Left hindlimb (tissue), 1 donor: ENCODE measurements around the gene EXD3.
"Not testable (repeated sequence)": the region's sequence is repeated elsewhere in the genome, so short reads cannot be mapped to it uniquely, and the experiment has no call there.

Source experiments
- DNase-seq: peaks from one replicate; pipeline ENCODE4 v3.0.0-alpha.2; 2018

The EXD3 gene

DNA sequence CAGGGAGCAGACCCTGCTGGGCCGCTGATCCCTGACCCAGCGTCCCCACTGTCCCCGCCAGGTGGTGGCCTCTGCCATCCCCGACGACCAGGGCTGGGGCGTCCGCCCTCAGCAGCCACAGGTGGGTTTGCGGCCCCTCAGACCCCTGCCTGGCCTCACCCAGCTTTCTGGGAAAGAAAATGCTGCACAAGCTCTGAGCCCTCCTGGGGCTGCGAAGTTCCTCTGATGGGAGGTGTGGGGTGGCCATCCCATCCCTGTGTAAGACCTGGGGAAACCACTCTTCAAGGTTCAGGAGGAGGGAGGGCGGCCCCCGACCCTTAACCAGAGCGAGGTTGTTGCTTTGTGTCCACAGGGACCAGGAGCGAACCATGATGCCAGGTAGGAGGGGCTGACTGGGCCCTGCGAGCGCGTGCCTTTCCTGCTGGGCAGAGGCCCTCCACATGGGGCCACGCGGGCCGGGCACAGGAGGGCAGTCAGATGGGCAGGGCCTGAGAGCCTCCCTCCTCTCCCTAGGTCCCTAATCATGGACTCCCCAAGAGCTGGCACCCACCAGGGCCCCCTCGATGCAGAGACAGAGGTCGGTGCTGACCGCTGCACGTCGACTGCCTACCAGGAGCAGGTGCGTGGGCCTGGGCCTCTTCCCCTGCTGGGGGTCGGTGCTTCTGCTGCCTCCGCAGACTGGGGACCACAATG lies 7.9 kb upstream of the EXD3 start:
- DNase-seq, result peak; percentile 23

DNA sequence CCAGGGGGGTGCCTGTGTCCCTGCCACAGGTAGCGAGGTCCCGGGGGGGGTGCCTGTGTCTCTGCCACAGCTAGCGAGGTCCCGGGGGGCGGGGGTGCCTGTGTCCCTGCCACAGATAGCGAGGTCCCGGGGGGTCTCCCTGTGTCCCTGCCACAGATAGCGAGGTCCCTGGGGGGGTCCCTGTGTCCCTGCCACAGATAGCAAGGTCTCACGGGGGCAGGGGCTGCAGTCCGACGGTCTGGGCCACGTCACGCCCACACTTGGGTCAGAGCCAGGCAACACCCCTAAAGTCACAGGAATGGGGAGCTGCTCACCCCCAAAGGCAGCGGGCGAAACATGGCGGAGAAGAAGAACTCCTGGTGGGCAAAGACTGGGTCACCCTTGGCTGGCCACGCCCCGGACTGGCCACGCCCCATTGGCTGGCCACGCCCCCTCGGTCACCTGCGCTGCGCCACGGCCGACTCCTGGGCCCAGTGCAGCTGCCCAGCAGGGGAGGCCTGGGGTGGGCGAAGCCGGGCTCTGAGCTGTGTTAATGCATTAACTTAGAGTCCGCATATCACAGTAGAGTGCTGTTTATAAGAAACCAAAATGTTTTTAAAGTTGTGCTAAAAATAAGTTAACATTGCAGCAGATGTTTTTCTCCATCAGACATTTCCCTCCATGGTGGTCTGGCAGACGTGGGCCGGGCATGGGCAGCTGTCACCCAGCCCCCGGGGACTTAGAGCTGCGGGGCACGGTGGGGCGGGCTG lies 7.2 kb upstream of the EXD3 start:
- peak; percentile 34 for DNase-seq

DNA sequence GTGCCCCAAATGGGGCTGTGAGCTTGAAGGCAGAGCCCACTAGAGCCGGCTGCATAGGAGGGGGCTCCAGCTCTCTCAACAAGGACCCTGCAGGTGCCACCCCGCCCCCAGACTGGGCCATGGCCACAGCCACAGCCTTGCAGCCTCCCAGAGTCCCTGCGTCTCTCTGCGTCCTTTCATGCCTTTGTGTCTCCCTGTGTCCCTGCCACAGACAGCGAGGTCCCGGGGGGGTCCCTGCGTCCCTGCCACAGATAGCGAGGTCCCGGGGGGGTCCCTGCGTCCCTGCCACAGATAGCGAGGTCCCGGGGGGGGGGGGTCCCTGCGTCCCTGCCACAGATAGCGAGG lies 6.6 kb upstream of the EXD3 start:
- peak; percentile 12 for DNase-seq

DNA sequence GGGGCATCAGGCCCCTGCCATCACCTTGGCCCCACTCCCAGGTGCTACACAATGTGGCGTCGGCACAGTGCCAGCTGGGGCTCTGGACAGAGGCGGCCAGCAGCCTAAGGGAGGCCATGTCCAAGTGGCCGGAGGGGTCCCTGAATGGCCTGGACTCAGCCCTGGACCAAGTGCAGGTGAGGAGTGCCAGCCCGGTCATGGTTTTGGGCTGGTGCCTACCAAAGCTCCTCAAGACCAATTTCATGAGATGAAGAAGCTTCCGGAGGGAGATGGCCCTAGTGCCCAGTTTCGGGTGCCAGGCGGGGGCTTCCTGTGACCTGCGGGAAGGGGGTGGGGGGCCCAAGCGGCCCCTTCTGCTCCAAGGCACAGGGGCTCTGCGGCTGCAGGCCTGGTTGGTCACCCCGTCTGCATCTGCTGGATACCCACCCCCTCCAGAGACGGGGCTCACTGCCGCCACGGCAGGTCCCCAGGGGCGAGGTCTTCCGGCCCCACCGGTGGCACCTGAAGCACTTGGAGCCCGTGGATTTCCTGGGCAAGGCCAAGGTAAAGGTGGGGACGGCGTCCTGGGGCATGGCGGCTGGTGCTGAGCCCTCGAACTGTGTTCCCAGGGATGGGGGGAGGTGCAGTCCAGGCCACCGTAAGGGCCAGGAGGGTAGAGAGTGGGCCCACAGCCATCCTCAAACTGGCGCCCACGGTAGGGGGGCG lies 6.0 kb upstream of the EXD3 start:
- DNase-seq, result peak; percentile 29

DNA sequence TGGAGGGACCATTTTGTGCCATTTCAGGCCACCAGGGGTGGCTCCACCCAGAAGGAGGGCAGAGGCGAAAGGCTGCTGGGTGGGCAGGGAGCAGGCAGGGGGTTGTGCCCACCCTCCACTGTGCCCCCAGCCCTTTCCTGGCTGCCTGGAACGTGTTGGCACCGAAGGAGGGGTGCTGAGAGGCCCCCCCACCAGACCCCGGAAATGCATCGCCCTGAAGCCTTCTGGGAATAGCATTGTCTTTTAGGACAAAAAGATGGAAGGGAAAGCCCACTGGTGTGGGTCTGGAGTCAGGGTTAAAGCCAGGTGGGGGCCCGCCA lies 5.3 kb upstream of the EXD3 start:
- peak; percentile 14 for DNase-seq

DNA sequence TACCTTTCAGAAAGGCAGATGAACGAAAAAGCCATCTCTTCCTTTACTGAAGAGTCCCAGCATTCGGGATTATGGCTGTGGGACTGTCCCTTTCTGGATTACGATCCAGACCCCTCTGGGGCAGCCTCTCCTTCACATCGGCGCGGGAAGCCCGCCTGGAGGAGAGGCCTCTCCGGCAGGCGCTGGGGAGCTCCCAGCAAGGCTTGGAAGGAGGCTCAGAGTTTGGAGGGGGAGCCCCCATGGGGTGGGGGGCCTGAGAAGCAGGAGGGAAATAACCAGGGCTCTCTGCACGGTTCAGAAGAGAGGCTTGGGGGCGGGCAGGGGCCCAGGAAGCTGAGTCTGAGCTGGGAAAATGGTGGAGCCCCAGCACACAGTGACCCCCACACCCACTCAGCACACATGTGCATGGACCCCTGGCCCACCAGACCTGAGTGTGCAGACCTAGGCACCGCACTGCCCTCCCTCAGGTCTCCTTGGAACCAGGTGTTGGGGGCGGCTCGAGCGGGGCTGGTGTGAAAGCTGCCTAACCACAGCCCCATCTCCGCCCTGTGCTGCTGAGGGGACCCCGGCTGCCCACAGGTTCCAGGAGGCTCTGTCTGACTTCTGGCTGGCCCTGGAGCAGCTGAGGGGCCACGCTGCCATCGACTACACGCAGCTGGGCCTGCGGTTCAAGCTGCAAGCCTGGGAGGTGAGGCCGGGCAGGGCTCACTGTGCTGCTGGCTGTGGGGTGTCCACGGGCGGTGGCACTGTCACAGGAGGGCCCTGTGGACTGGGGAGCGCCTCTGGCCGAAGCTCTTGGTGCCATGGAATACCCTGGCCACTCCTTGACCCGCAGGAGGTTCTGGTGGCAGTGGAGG lies 4.7 kb upstream of the EXD3 start:
- DNase-seq, result peak; percentile 32

DNA sequence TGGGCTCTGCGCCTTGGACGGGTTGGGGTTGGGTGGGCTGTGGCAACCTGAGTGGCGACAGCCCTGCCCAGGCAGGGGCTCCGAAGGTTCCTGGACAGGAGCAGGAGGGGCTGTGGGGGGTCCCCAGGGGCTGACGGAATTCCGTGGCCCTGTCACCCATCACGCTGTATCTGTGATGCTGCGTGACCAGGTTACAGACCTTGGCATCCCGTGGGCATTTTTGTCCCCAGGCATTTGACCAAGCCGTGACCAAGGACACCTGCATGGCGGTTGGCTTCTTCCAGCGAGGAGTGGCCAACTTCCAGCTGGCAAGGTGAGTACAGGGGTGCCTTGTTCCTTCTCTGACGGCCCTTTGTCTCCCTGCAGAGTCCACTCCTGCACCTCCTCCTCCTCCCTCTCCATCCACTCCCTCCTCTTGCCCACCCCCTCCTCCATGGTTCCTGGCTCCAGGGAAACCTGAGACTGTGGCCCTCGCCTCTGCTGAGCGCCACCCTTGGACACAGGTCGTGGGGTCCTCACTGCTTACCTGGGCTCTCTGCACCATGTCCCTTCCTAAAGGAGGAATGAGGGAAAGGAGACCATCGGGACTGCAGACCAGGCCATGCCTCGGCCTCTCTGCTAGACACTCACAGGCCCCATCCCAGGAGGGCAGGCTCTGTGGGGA lies 3.2 kb upstream of the EXD3 start:
- peak; percentile 52 for DNase-seq

DNA sequence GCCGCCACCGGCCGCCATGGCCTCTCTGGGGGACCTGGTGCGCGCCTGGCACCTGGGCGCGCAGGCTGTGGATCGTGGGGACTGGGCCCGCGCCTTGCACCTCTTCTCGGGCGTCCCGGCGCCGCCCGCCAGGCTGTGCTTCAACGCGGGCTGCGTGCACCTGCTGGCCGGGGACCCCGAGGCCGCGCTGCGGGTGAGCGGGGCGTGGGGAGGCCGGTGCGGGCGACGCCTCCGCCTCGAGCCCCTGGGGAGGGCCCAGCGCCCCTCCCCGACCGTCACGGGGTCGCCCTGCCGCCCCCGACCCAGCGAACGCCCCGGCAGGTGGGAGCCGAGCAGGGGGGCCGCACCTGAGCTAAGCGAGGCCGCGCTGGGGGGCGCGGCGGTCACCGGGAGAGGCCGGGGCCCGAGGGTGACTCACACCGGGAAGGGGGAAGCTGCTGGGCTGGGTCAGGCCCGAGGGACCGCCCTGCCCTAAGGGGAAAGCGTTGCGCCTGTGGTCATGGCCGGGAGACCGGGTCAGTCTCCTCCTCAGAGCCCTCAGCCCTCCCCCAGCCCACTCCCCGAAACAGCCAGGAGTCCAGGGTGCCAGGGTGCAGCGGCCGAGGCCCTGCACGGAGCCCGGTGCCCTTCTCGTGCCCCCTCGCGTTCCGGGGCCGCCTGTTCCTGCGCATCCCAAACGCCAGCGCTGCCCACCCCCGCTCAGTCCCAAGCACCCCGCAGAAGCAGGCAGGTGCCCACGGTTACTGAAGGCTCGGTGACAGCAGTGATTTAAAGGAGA lies 741 bp upstream of the EXD3 start:
- DNase-seq, result peak; percentile 33

DNA sequence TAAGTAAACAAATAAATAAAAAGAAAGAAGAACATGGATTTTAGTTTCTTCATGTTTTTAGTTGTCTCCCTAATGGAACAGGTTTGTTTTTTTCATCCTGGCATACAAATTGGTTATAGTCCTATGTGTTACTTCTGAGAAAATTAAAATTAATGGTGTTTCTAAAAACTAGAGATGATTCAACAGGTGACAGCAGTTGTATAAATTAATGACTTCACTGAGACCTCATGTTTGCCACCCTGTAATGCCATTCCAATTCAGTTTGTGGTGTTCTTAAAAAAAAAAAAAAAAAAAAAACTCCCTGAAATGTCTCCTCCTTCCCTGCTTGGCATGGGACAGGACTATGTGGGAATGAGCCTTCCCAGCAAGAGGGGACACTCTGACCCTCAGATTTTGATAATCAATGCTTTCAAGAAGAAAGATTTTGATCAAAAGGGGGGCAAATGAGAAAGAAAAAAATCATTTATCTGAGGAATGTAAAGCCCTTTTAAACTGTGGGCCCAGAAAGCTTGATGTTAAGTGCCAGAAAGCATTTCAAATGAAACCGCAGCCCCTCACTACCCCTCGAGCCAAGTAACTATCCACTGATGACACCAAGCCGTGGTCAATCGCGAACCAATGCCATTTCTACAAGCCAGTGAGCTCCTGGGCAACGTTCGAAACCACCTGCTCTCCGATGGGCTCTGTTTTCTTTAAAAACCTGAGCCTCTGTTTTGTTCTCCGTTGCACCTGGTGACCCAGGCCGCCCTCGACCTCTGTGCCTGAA lies 941 bp downstream of the EXD3 start:
- no peak for DNase-seq

DNA sequence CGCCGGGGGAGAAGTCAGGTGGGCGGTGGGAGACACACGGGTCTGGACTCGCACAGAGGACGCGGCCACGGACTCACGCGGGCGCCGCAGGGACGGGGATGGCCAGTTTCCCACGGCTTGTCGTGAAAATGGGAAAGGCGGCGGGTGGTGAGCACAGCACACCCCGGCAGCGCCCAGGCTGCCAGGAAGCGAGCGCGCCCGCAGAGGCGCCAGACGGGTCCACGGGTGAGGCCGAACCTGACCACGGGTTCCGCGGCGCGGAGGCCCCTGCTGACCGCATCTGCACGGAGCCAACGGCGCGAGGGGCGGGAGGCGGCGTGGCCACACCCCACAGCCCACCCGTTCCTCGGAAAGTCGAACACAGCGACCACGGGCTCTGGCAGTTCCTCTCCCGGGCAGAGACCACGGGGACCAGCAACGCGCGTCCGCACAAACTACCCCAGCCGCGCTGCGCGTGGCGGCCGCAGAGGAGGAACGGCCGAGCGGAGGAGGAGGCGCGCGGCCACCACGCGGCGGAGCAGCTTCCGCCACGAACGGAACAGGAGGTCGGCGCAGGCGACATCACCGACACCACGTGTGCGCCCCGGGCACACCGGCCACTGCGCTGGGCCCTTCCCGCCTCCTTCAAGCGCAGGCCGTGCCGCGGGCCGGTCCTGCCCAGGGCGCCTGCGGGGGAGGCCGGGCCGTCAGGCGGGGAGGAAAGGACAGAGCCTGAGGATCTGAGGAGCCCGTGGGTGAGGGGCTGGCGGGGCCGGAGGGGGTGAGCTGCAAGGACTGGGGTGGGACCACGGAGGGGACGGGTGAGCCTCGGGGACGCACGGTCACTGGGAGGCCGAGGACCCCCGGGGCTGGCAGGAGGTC lies 5.6 kb downstream of the EXD3 start:
- peak; percentile 6 for DNase-seq

DNA sequence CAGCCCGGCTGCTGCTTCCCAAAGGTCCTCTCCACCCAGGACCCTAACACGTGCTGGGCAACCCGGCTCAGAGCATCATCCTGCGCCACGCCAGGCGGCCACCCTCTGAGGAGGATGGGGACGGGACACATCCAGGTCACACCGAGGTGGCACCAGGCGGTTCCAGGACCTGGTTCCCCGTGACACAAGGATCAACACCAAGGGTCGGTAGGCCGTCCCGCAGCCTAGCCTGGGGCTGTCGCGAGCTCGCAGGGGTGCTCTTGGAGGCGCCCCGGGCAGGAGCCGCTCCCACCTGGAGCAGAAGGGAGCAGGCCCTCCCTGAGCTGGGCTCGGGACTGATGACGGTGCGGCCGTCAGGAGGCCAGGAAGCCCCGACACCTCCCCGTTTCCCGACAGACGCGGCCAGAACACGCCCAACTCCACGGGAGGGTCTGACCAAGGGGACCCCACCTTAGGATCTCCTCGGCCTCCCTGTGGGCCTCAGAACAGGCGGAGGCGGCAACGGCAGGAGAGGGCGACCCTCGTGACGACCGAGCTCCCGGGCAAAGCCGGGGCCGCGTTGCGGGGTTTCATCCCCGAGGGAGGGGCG lies 6.3 kb downstream of the EXD3 start:
- no peak for DNase-seq

DNA sequence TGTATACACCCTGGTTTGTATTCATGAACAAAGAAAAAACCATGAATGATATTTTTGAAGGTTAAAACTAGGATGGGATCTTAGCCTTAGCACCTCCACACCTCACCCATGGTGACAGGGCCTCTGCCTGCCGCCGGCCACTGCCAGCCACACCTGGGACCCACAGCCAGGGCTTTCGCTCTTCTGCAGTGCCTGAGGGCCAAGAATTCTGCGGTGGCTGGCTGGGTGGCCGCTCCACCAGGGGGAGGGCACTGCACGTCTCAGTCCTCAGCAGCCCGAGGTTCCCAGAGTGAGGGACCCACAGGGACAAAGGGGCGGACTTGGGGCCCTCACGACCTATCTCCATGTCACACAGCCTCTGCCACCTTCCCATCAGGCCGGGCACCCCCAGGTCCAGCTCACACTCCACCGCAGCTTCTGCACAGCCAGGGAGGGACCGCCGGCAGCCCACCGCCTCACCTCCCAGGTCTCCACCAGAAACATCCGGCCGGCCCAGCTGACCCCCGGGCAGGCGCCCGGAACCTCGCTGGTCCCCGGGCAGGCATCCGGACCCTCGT lies 6.9 kb downstream of the EXD3 start:
- DNase-seq, result no peak

DNA sequence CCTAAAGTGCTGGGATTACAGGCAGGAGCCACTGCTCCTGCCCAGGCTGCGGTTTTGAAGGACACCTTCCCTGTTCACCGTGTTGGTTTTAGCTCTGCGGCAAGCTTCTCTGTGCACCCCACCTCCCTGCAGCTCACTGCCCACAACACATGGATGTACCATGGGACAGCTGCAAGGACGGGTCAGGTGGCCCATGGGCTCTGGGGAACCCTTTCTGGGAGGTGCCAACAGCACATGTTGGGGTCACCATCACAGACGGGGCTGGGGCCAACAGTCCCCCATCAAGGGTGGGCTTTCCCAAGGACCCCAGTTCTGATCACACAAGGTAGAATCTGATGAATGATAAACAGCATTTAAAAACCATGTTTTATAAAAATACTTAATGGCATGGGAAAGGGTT lies 7.5 kb downstream of the EXD3 start:
- DNase-seq, result no peak

DNA sequence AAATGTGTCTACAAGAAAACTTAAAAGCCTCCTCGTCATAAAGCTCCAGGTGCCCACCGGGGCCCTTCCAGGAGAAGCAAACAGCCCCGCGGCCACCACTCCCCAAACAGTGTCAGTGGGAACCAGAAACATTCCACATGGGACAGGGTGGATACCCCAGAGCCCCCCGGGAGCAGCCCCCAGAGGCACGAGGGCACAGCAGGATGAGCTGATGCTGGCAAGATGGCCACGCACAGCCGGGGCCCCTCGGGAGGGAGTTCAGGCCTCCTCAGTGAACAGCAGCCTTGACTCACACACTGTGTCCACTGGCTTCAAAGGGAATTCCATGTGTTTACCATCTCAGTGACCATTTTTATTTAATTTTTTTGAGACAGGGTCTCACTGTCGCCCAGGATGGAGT lies 10.5 kb downstream of the EXD3 start:
- peak; percentile 8 for DNase-seq

DNA sequence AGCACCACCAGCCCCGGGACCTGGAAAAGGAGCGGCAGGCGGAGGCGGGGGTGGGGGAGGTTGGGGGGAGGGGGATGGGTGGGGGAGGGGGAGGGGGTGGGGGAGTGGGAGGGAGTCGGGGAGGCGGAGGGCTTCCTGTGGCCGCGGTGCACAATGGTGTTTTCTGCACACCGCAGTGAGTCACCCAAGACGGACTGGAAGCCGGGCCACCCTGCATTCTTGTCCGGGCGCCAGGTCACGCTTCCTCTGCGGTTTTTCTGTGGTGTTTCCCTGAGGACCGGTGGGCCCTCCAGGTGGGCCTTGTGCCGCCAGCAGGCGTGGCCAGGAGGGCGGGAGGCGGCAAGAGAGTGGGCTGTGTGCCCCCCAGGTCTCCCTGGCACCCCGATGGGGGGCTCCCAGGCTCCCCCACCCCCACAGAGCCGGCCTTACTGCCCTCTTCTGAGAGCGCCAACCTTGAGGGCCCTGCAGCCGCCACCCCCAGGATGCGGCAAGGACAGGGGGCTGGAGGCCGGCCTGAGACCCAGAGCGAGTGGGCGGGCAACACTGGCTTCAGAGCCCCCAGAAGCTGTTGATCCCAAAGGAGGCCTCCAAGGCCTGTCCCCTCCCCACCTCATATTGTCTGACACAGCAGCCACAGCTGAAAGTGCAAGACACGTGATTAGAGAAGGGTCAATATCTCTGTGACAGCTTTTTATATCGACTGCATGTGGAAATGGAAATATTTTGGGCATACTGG lies 11.1 kb downstream of the EXD3 start:
- peak; percentile 59 for DNase-seq

DNA sequence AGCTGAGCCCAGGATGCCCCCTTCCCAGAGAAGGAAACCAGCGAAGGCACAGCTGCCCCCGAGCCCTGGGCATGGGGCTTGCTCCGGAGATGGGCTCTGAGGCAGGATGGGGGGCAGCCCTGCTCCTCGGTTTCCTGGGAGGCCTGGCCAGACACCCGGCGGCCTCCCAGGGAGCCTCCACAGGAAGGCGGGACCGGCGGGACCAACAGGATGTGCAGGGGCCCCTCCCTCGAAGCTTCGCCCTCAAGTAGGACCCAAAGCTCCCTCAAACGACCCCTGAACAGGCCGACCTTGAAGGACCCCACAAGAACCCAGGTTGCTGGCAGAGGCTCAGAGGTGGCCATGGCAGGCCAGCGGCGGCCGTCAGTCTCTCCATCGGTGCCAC lies 11.7 kb downstream of the EXD3 start:
- no peak for DNase-seq

DNA sequence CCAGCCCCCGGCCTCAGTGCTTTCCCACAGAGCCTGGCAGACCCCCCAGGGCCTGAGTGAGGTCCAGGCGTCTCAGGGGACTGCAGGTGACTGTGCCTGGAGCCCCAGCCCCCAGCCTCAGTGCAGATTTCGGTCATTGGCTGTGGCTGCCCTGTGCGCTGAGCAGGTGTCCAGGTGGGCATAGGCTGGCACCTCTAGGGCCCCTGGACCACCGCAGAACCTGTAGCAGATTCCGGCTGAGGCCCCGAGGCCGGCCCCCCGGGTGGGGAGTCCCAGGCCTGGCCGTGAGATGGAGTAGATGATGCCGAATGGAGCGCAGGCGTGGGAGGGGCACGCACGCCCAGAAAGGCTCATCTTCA lies 12.1 kb downstream of the EXD3 start:
- no peak for DNase-seq

DNA sequence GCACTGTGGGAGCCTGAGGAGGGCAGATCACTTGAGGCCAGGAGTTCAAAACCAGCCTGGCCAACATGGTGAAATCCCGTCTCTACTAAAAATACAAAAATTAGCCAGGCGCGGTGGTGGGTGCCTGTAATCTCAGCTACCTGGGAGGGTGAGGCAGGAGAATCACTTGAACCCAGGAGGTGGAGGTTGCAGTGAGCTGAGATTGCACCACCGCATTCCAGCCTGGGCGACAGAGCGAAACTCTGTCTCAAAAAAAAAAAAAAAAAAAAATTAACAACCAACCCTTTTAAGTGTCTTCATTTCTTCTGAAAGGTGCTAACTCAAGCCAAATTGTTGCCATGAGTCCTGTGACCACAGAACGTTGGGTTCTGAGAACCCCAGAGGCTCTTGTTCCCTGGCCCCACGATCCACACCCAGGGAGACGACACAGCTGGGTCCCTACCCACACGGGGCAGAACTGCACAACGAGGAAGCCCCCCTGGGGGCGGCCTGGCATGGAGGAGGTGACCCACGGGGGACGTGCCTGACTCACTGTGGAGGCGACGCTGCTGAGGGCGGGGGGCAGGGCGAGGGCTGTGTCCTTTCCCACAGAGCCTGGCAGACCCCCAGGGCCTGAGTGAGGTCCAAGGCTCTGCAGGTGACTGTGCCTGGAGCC lies 12.6 kb downstream of the EXD3 start:
- not testable (repeated sequence) for DNase-seq
